SU-DHL-6 (cell line): ENCODE results near the gene TLN1.

Source experiments
- CTCF ChIP-seq: fragments of 200-600 bp; sonication (generic); IDR thresholded peaks from one replicate; pipeline ENCODE4 v1.5.1; 2017; ENCODE audit warnings: antibody characterized with exemption, mild to moderate bottlenecking, low read length, moderate library complexity; ENCODE audit not compliant: insufficient read depth, poor library complexity, severe bottlenecking
- EZH2phosphoT487 ChIP-seq: fragments of 200-600 bp; sonication (generic), shearing (Covaris generic); conservative IDR thresholded peaks from 2 replicates; pipeline ENCODE4 v1.6.1; 2018; ENCODE audit warnings: mild to moderate bottlenecking, antibody characterized with exemption, low read length, moderate library complexity, mixed read lengths

DNA sequence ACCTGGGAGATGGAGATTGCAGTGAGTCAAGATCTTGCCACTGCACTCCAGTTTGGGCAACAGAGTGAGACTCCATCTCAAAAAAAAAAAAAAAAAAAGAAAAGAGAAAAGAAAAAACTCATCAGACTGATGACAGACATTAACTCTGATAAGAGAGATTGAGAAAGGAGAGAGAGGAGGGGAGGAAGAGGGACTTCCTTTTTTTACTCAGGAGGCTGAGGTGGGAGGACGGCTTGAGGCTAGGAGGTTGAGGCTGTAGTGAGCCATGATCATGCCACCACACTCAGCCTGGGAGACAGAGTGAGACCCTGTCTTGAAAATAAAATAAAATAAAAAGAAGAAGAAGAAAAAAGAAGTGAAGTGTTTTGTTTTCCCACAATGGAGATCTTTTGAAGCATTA, 31.8 kb upstream of the TLN1 start:
- TF ChIP-seq CTCF (no peak), EZH2phosphoT487 (no peak)
